GM18909 (cell line): ENCODE measurements around the gene SLC34A3.
A peak's percentile ranks its signal among the peaks of the same experiment; 100 is the strongest.

ENCODE experiments used
- ATAC-seq: cut with Tn5 transposase; IDR thresholded peaks from one replicate; pipeline ENCODE4 v1.9.1; 2021; ENCODE audit warnings: mild to moderate bottlenecking; ENCODE audit not compliant: unreplicated experiment, poor library complexity

SLC34A3 gene

GRCh38 chr9:137216188-137216965 is 14.3 kb upstream of the SLC34A3 start:
- ATAC-seq, result no peak

GRCh38 chr9:137217276-137218211 is 13.2 kb upstream of the SLC34A3 start:
- ATAC-seq, result no peak

- no peak for ATAC-seq
These were observed 12.4 kb upstream of the SLC34A3 start for GRCh38 chr9:137218212-137218753.

GRCh38 chr9:137218754-137219271 is 11.9 kb upstream of the SLC34A3 start:
- no peak for ATAC-seq

DNA sequence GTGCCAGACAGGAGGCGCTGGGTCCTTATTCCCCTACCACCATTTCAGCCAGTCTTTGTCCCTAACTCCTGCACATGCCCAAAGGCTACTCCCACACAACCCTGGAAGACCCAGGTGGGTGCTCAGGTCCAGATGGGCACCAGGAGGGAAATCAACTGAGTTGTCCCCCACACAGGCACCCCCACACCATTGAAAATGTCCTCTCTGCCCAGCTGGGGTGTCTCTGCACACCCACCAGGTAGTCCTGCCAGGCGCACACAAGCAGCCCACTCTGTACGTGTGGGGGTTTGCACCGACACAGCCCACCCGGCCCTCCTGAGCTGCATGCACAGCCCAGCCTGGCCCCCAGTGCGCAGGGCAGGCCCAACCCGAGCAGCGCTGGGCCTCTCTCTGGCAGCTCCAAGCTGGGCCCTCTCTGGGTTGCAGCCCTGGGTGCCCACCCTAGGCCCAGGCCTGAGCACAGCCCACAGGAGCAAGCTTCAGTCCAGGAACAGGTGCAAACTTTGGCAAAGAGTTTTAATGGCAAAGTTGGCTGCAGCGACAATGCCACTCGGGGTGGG is 10.9 kb upstream of the SLC34A3 start:
- no peak for ATAC-seq

DNA sequence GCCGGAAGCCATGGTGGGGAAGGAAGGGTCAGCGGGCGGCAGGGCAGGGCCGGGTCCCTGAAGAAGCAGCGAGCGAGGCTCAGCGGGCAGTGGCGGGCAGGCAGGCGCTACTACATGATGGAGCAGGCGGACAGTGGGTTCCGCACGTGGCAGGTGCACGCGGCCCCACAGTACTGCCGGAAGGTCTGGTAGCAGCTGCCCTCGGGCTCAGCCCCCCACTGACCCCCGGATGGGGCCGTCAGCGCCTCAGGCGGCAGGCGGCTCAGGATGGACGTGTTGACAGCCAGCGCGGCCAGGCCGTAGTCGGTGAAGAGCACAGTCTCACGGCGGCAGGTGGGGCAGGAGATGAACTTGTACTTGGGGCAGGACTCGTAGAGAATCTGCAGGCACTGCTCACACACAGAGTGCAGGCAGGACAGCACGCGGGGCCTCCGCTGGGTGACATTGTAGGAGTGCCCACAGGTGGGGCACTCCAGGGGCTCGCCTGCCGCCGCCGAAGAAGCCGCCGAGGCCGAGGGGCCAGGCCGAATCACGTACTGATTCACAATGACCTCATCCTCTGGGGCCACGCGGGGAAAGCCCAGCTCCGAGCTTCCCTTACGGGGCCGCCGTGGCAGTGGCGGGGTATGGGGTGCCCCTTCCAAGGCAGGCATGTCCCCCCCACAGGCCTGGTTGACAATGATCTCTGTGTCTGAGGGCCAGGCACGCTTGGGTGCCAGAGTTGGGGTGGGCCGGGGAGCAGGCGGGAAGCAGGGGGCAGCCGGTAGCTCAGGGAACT is 10.2 kb upstream of the SLC34A3 start:
- ATAC-seq, result no peak

GRCh38 chr9:137221095-137221505 is 9.6 kb upstream of the SLC34A3 start:
- no peak for ATAC-seq

GRCh38 chr9:137221506-137222111 is 9.1 kb upstream of the SLC34A3 start:
- ATAC-seq, result no peak

DNA sequence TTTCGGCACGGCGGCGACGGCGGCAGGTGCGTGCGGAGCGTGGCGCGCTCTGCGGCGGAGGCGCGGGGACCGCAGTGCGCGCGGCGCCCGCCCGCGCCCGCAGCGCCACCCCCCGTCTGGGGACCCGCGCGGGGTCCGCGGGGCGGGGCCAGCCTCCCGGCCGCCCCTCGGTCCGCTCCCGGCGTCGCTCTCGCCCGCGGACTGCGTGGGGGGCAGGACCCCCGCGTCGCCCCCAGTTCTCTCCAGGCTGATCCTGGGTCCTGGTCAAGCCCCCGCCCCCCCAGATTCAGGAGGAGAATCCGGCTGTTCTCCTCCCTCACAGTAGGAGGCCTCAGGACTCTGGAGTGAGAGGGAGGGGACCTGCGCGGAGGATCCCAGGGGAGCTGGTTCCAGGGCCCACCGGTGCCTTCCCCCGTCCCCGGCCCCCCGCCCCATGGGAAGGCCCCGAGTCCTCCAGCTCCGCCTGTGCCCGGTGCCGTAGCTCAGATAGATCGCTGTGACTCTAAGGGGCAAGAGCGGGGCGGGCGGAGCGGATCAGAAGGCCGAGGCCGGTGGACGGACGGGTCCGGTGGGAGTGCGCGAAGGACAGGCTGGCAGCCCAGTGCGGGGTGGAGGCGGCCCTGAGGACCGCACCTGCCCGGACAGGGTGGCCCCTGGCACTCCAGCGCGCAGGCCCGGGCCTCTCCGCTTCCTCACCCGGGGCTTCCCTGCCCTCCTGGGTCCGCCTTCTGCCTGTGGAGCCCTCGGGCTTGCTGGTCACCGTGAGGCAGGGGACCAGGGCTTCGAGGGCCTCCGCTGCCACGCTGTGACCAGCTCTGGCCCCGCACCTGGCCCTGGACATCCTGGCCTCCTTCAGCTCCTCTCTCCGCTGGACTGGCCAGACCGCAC is 8.3 kb upstream of the SLC34A3 start, which contains the start of gene RNF208:
Gene RNF208 (minus strand): TSS at position 51 of the 888 bp plus-strand sequence. CDS start 1,028 bp downstream, outside the sequence.
- no peak for ATAC-seq

DNA sequence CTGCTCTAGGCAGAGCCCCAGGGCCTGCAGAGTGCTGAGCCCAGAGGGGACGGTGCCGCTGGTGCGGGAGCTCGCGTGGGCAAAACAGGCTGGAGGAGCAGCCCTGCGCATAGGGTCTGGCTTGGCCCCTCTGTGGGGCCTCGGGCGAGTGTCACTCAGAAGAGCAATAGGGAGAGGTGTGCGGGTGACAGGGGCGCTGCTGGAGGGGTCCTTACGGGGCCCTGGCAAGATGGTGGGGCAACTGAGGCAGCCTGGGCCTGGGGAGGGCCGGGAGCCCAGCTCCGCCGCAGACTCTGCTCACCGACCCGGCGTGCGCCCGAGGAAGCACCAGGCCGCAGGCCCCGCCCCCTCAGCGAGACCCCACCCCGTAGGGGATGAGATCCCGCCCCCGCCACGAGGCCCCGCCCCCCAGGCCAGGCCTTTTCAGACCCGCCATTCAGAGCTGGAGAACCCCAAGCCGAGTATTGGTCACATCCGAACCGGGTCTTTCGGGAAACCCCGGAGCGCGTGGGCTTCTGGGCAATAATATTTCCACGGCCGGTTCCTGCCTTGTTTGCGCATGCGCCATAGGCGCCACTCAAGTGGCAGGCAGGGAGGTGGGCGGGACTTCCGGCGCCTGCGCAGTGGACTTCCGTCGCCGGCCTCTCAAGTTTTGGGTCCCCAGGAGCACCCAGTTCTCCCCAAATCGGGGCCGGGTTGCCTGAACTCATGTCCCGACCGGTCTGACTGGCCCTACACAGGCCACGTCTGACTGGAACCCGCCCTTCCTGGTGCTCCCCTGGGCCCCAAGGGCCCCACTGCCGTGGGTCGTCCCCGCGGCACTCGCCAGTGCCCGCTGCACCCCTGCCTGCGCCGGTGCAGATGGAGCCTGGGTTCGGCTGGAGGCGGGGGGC is 7.4 kb upstream of the SLC34A3 start:
- peak; percentile 73 for ATAC-seq

DNA sequence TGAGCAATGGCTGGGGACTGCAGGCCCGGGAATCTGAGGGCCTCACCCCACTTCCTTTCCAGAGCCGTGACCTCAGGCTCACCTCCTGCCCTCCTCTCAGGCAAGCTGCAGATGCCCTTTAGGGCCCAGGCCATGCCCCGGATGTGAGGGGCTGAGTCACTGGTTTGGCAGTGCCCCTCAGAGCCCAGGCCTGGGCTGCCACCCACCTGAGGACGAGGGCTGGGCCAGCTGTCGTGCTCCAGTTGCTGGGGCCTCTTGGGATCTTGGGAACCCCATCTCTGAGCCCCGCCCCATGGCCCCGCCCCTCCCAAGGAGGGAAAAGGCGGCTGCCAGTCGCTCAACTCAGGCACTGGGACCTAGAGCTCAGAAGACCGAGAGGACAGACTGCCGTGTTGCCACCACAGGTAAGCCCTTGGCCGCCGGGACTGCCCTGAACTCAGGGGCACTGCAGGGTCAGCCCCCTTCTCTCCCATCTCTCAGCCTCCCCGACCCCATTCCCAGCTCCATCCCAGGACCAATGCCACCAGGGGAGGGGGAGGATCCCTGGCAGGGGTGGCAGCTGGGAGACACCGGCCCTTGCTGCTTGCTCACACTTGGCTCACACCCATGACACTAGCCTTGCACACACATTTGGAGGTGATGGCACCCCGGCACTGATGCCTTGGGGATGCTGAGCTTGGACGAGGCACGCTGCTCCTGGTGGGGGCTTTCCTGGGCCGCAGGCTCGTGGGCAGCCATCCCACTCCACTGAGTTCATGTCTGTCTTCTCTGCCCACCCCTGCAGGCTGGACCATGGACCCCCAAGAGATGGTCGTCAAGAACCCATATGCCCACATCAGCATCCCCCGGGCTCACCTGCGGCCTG is 5.6 kb upstream of the SLC34A3 start, which contains the start of gene CYSRT1:
Gene CYSRT1 (plus strand): TSS at position 345 of the 865 bp plus-strand sequence. CDS start 448 bp downstream, at position 793.
- no peak for ATAC-seq

DNA sequence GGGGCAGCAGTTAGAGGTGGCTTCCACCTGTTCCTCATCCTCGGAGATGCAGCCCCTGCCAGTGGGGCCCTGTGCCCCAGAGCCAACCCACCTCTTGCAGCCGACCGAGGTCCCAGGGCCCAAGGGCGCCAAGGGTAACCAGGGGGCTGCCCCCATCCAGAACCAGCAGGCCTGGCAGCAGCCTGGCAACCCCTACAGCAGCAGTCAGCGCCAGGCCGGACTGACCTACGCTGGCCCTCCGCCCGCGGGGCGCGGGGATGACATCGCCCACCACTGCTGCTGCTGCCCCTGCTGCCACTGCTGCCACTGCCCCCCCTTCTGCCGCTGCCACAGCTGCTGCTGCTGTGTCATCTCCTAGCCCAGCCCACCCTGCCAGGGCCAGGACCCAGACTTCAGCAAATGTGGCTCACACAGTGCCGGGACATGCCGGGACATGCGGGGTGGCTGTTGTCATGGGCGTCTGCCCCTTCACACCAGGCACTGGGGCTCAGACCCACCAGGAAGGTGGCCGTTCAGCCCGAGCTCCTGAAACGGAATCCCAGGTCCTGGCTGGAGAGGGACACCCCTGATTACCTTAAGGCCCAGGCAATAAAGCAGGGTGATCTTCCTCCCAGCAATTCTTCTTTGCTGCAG is 4.9 kb upstream of the SLC34A3 start:
- no peak for ATAC-seq

DNA sequence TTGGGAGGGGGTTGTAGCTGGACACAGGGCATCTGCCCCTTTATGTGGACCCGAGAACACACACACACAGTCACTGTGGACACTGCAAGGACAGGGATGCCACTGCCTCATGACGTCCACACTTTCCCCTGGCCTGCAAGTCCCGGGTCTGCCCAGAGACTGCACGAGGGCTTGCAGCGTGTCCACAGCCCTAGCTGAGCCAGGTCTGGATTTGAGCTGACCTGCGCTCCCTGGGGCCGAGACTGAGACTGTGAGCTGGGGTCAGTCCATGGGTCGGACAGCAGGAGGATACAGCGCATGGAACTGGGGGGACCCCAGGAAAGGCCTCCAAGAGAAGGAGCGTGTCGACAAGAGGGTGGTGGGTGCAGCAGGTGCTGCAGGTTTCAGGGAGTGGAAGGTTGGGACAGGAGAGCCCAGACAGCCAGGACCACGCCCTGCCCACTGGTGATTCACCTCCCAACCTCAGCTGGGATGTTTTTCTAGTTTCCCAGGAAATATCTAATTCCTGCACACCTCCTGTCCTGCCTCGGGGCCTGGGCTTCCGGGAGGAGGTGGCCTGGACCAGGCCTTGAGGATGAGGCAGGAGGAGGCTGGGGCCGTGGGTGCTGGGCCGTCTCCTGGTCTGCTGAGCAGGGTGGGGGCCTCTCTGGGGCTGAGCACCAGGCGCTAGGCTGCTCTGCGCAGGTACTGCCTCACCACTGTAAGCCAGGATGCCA is 4.2 kb upstream of the SLC34A3 start:
- no peak for ATAC-seq

DNA sequence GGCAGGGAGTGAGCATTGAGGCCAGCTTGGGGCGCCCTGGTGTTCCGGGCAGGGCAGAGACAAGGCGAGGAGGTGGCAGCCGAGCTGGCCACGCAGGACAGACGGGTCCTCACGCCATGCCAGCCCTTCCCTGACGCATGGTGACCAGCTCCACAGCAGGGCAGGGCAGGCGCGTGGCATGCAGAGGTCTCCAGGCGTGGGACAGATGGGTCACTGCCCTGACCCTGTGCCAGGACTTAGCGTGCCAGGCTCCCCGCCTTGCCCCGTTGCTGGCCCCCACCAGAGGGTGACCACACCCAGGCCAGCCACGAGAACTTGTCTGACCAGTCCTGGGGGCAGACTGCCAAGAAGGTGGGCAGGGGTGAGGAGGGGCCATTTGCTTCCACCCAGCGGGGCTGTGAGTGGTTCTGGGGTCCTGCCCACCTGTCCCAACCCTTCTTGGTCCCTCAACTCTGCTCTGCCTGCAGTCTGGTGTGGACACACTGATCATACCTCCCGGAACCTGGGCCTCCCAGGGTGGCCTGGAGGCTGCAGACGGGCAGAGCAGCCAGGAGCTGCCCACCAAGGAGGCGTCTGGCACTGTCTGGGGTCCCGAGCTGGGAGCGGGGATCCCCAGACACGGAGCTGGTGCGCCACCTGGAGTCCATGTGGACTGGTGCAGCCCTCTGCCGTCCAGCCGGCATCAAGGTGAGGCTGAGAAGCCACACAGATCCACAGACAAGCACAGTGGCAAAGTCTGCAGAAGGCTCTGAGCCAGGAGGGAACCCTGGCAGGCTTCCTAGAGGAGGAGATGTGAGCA is 3.4 kb upstream of the SLC34A3 start, which contains the start of gene RNF224:
Gene RNF224 (plus strand): TSS at position 449 of the 799 bp plus-strand sequence. CDS start 834 bp downstream, outside the sequence.
- ATAC-seq, result no peak
